ENCODE measurements around the gene B3GNT4. TPM values are rescaled to one million over a fixed set of nuclear protein-coding genes. Genes with fewer than 3 reads are reported as not detected.
"Not testable (repeated sequence)": the region's sequence is repeated elsewhere in the genome, so short reads cannot be mapped to it uniquely, and the experiment has no call there.

Gene B3GNT4
- total RNA-seq, result not detected

DNA sequence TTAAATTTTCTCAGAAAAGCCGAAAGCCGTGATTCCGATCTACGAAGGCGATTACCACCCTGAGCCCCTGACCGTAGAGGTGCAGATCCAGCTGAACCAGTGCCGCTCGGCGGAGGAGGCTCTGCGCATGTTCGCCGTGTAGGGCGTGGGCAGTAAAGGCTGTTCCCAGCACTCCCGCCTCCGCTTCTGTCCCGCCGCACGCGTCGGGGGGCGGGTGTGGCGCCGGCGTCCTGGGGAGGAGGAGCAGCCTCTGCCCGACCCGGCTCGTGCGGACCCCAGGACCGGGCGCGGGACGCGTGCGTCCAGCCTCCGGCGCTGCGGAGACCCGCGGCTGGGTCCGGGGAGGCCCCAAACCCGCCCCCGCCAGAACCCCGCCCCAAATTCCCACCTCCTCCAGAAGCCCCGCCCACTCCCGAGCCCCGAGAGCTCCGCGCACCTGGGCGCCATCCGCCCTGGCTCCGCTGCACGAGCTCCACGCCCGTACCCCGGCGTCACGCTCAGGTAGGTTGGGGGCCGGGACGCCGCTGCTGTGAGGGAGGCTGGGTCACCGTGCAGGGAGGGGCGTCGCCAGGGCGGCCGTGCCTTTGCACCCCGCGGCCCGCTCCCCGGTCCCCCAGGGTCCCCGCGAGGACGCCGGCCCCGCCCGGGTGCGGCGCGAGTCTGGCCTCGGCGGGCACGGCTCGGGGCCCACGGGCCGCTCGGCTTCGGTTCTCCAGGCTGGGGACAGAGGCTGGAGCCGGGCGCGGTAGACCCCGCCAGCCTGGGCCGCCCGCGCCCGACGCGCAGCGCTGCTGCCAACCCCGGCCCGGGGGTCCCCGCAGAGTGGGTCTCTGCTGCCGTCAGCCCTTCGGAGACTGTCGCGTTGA lies at the start of gene B3GNT4:
Gene B3GNT4, plus strand, starts transcription at position 409 of the 866 bp plus-strand sequence. CDS start 910 bp downstream, outside the sequence.
- peak; percentile 60 for DNase-seq

GRCh38 chr12:122155705-122156104 lies 47.8 kb upstream of the B3GNT4 start:
- DNase-seq, result no peak

DNA sequence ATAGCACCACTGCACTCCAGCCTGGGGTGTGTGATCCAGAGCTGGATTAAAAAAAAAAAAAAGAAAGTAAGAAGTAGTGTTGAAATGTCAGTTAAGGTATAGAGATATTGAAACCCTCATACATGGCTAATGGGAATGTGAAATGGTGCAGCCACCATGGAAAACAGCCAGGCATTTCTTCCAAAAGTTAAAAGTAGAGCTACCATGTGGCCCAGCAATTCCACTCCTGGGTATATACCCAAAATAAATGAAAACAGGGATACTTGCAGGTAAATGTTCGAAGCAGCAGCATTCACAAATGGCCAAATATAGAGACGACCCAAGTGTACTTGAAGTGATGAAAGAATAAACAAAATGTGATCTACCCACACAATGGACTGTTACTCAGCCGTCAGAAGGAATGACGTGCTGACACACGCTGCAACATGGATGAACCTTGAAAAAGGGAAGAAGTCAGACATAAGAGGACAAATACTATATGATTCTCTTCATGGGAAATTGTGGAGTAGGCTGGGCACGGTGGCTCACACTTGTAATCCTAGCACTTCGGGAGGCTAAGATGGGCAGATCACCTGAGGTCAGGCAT lies 44.7 kb upstream of the B3GNT4 start:
- no peak for DNase-seq

GRCh38 chr12:122159882-122160281 lies 43.6 kb upstream of the B3GNT4 start:
- DNase-seq, result no peak

DNA sequence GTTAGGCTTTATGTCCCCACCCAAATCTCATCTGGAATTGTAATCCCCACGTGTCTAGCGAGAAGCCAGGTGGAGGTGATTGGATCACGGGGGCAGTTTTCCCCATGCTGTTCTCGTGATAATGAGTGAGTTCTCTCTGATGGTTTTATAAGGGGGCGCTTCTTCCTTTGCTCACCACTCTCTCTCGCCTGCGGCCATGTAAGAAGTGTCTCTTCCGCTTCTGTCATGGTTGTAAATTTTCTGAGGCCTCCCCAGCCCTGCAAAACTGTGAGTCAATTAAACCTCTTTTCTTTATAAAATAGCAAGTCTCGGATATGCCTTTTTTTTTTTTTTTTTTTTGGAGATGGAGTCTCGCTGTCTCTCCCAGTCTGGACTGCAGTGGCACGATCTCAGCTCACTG lies 42.7 kb upstream of the B3GNT4 start:
- DNase-seq, result no peak

GRCh38 chr12:122161682-122162081 lies 41.8 kb upstream of the B3GNT4 start:
- DNase-seq, result no peak

DNA sequence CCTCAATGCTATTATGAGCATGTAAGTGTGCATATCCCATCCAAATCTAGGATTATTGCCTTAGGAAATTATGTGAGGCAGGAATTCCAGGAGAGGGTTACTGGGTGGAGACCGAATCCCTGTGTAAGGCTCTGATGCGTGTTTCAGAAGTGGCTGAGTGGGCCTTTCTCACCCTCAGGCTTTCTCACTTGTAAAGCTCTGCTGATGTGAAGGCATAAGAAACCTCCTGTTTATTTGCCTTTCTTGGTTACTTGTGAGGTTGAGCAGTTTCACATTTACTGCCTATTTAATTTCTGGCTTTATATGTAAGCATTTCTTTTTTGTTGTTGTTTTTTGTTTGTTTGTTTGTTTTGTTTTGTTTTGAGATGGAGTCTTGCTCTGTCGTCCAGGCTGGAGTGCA lies 40.5 kb upstream of the B3GNT4 start:
- DNase-seq, result no peak

DNA sequence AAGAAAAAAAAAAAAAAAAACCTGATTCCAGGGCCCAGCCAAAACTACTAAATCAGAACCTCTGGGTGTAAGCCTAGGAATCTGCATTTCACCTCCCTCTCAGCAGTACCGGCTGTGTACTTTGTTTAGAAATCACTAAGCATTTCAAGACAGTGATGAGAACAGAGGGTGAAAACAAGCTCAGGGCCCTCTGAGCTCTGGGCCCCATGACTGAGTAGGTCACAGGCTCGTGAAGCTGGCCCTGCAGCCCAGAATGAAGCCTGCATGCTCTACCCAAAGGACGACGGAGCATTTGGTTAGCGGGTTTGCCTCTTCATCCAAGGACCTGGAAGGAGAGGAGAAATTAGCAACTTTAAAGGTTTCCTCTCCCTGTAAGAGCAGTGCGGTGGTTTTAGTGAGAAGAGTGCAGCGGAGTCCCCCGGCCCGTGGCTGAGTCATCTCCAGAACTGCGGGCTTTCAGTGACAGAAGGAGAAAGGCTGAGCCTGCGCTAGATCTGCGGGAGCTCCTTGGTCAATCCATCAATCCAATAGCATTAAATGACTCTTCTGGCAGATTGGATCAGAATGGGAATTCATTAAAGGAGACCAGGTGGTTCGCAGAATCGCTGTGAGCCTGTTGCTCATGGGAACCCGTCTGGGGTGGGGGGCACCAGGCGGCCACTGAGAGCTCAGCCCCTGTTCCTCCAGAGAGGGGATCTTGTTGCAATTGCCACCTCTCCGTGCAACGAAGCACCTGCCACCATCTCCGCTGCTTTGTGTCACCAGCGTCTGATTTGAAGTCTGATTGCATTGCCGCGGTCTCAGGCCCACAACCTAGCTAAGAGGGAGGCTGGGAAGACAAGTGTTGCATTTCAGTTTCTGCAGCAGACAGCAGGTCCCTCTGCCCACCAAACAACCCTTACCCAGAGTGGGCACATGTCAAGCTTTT lies 36.8 kb upstream of the B3GNT4 start:
- DNase-seq, result no peak

DNA sequence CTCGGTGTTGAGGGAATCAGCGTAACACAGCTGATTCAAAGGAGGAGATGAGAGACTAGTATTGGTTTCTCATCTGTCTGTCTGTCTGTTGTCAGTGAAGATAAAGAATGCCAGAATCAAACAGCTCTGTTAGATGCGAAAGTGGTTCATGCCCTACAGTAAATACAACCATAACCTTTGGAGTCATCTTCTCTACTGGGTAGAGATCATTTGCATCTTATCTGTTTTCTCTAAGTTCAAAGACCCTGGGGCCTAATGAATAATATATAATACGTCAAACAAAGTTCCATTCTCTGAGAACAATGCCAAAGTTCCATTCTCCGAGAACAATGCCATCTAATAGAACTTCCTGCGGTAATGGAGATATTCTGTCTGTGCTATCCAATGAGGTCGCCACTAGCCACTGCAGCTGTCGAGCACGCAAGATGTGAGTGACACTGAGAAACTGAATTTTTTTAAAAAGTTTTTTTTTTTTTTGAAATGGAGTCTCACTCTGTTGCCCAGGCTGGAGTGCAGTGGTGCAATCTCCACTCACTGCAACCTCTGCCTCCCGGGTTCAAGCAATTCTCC lies 36.1 kb upstream of the B3GNT4 start:
- DNase-seq, result no peak

GRCh38 chr12:122168492-122168891 lies 35.0 kb upstream of the B3GNT4 start:
- DNase-seq, result no peak

GRCh38 chr12:122171399-122171798 lies 32.1 kb upstream of the B3GNT4 start:
- no peak for DNase-seq

DNA sequence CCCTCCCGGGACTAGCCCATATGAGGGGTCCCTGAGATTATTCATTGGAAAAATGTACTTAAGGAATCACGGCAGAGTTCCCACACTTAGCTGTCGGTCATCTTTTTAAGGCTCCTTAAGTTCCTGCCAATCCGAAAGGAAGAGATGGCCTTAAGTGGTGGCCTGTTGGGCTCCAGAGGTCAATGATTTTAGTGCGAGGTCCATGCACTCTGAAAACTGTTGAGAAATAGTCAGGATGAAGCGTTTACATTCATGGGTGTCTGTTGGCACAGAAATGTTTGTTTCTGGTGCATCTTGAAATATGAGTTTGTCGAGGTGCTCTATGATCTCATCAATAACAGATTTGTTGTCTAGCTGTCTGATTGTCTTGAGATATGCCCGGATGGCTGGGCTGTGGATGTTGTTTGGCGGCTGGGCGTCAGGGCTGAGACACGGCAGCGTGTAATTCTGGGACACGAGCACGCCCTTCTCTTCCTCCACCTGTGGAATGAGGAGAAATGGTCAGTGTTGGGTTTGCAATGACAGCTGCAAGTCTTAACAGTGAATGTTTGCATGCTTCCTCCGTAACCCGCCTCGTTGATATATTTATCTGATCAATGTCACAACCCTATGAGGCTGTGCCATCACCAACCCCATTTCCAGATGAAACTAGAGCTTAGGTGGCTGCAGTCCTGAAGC lies 31.1 kb upstream of the B3GNT4 start:
- no peak for DNase-seq

GRCh38 chr12:122174155-122174845 lies 29.2 kb upstream of the B3GNT4 start, which contains the start of gene IL31:
Gene IL31 (minus strand): TSS chr12:122174221. CDS start chr12:122174172, 49 bp downstream.
- no peak for DNase-seq

DNA sequence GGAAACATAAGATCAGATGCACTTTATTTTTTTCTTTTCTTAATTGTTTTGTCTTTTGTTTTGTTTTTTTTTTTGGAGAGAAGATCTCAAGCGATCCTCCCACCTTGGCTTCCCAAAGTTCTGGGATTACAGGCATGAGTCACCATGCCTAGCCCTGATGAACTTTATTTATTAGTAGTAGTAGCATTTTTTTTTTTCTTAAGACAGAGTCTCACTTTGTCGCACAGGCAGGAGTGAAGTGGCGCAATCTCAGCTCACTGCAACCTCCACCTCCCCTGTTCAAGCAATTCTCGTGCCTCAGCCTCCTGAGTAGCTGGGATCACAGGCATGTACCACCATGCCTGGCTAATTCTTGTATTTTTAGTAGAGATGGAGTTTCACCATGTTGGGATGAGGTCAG lies 27.0 kb upstream of the B3GNT4 start:
- DNase-seq, result not testable (repeated sequence)

GRCh38 chr12:122182887-122183587 lies 20.5 kb upstream of the B3GNT4 start, which contains the start of gene LRRC43:
Gene LRRC43 (plus strand): TSS chr12:122183123. CDS start chr12:122183145, 22 bp downstream.
- DNase-seq, result no peak

- no peak for DNase-seq
These were observed 19.9 kb upstream of the B3GNT4 start for GRCh38 chr12:122183588-122183940.

DNA sequence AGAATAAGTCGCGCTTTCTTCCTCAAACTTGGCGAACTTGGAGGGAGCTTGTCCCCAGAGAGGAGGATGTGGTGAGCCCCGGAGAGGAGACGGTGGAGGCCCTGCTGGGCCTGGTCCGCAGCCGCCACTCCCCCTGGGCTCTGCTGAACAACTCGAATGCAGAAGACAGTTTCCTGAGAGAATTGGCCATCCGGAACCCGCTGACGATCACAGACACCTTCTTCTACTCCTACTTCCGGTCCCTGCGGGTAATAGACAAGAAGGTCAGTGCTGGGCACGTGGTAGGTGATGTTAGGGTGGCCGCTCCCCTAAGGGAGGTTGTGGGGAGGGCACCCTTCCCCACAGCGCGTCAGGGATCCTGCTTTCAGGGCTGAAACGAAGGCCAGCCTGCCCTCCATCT lies 19.0 kb upstream of the B3GNT4 start:
- DNase-seq, result no peak

DNA sequence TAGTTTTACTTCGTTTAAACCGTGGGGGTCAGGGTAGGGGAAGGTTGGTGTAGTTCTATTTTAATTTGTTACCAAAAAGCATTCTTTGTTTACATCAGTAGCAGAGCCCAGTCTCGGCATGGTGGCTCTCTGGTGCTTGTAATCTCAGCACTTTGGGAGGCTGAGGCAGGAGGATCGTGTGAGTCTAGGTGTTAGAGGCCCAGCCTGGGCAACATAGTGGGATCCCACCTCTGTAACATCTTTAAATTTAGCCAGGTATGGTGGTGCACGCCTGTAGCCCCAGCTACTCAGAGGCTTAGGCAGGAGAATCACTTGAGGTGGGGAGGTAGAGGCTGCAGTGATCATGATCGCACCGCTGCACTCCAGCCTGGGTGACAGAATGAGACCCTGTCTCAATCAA lies 18.4 kb upstream of the B3GNT4 start:
- DNase-seq, result no peak

DNA sequence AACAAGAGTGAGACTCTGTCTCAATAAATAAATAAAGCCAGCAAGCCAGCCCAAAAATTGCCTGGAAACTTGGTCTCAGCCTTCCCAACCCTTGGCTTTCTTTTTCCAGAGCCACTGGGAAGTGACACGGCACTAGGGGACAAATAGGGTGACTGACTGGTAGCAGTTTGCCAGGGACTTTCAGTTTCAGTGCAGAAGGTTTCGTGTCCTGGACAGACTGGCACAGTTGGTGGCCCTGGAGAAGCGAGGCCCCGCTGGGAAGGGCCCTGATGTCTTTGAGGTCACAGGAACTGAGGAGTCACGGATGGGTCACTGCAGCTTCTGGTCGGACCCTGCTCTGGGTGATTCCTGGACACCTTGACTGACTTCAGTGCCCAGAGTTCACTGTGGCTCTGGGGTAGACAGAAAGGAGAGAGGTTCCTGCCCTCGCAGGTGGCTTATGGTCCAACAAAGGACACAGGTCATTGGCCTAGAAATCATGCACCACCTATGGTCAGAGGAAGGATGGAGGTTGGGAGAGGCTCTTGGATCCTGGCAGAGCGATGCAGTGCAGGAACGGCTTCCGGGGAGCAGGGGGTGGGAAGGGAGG lies 17.9 kb upstream of the B3GNT4 start:
- no peak for DNase-seq

GRCh38 chr12:122187466-122187865 lies 16.0 kb upstream of the B3GNT4 start:
- DNase-seq, result no peak

All from effector CD4-positive, alpha-beta T cell (primary cell).